Chondrocyte (in vitro differentiated cells): ENCODE measurements around the gene CA12. TPM values are rescaled to one million over a fixed set of nuclear protein-coding genes. Genes with fewer than 3 reads are reported as not detected.
A peak's percentile ranks its signal among the peaks of the same experiment; 100 is the strongest.
"Not testable (repeated sequence)": the region's sequence is repeated elsewhere in the genome, so short reads cannot be mapped to it uniquely, and the experiment has no call there.

Source experiments
- DNase-seq: peaks from one replicate; pipeline ENCODE4 v3.0.0; 2021; ENCODE audit warnings: mixed read lengths, low spot score
- H3K27ac Mint-ChIP-seq: one replicate; pipeline ENCODE4 v1.8.0; 2021; ENCODE audit warnings: mild to moderate bottlenecking, moderate library complexity, mixed read lengths; ENCODE audit not compliant: unreplicated experiment
- H3K27me3 Mint-ChIP-seq: 2 replicates; pipeline ENCODE4 v1.8.0; 2021; ENCODE audit warnings: low read depth, mixed read lengths
- H3K36me3 Mint-ChIP-seq: 2 replicates; pipeline ENCODE4 v1.8.0; 2021; ENCODE audit warnings: low read depth, mixed read lengths
- H3K4me1 Mint-ChIP-seq: 2 replicates; pipeline ENCODE4 v1.8.0; 2021; ENCODE audit warnings: low read depth, mild to moderate bottlenecking, mixed read lengths
- H3K4me3 Mint-ChIP-seq: one replicate; pipeline ENCODE4 v1.8.0; 2021; ENCODE audit warnings: mild to moderate bottlenecking, moderate library complexity, mixed read lengths; ENCODE audit not compliant: unreplicated experiment
- H3K9me3 Mint-ChIP-seq: 2 replicates; pipeline ENCODE4 v1.8.0; 2021; ENCODE audit warnings: low read depth, mixed read lengths
- CTCF ChIP-seq: fragments of 200-600 bp; sonication (generic); IDR thresholded peaks from 2 replicates; pipeline ENCODE4 v1.5.0; 2021; ENCODE audit warnings: antibody characterized with exemption, mild to moderate bottlenecking, moderate library complexity
- total RNA-seq: library from RNA; stranded (reverse); gene quantifications from 3 replicates; pipeline ENCODE4 v1.2.1, GENCODE V29; 2021

CA12 gene
- total RNA-seq, 1 donor from 2014 or later = 6.9 TPM

- TF ChIP-seq CTCF = no peak
- Mint-ChIP-seq H3K27ac (no peak overlapping the region), H3K4me3 (no peak overlapping the region), H3K27me3 (peaks cover 6% of the 10 kb centered on the region), H3K36me3 (no peaks in the 10 kb centered on the region), H3K4me1 (peaks cover 49% of the 10 kb centered on the region), H3K9me3 (no peaks in the 10 kb centered on the region)
- DNase-seq = no peak
Observed at GRCh38 chr15:63345391-63345752, 36.3 kb downstream of the CA12 start.

- DNase-seq = peak; percentile 75
- Mint-ChIP-seq H3K27ac (no peak overlapping the region), H3K4me1 (peaks cover 44% of the 10 kb centered on the region), H3K36me3 (no peaks in the 10 kb centered on the region), H3K9me3 (no peaks in the 10 kb centered on the region), H3K4me3 (no peak overlapping the region), H3K27me3 (peaks cover 11% of the 10 kb centered on the region)
- no peak for TF ChIP-seq CTCF
Observed at GRCh38 chr15:63344731-63345390, 36.8 kb downstream of the CA12 start.

GRCh38 chr15:63342996-63343562 lies 38.6 kb downstream of the CA12 start:
- not testable (repeated sequence) for DNase-seq

GRCh38 chr15:63341898-63342297 lies 39.7 kb downstream of the CA12 start:
- no peaks in the 10 kb centered on the region for H3K36me3 Mint-ChIP-seq
- no peak for DNase-seq
- H3K4me3 Mint-ChIP-seq = no peak overlapping the region
- no peak overlapping the region for H3K27ac Mint-ChIP-seq
- no peaks in the 10 kb centered on the region for H3K9me3 Mint-ChIP-seq
- no peak for TF ChIP-seq CTCF
- peaks cover 17% of the 10 kb centered on the region for H3K27me3 Mint-ChIP-seq
- H3K4me1 Mint-ChIP-seq = peaks cover 15% of the 10 kb centered on the region

More at GRCh38 chr15:63342996-63343562, 38.6 kb downstream of the CA12 start:
- H3K27ac Mint-ChIP-seq, H3K4me3 Mint-ChIP-seq, H3K9me3 Mint-ChIP-seq, H3K36me3 Mint-ChIP-seq: not testable (repeated sequence)
- peaks cover 17% of the 10 kb centered on the region for H3K27me3 Mint-ChIP-seq
- H3K4me1 Mint-ChIP-seq = peaks cover 27% of the 10 kb centered on the region

- Mint-ChIP-seq H3K9me3 (no peaks in the 10 kb centered on the region), H3K36me3 (no peaks in the 10 kb centered on the region), H3K4me1 (peaks cover 12% of the 10 kb centered on the region), H3K27ac (no peak overlapping the region), H3K27me3 (peaks cover 17% of the 10 kb centered on the region), H3K4me3 (no peak overlapping the region)
- DNase-seq = no peak
- no peak for TF ChIP-seq CTCF
Observed at GRCh38 chr15:63340878-63341277, 40.8 kb downstream of the CA12 start.

- peaks cover 17% of the 10 kb centered on the region for H3K27me3 Mint-ChIP-seq
- no peaks in the 10 kb centered on the region for H3K9me3 Mint-ChIP-seq
- no peak overlapping the region for H3K27ac Mint-ChIP-seq
- no peaks in the 10 kb centered on the region for H3K36me3 Mint-ChIP-seq
- H3K4me1 Mint-ChIP-seq = peaks cover 12% of the 10 kb centered on the region
- H3K4me3 Mint-ChIP-seq = no peak overlapping the region
- no peak for TF ChIP-seq CTCF
- no peak for DNase-seq
Observed at GRCh38 chr15:63340353-63340752, 41.3 kb downstream of the CA12 start.
